Endothelial cell (in vitro differentiated cells): Measurements from ENCODE around the gene SYNE4. TPM values are rescaled to one million over a fixed set of nuclear protein-coding genes. Genes with fewer than 3 reads are reported as not detected.
A peak's percentile ranks its signal among the peaks of the same experiment; 100 is the strongest.

ENCODE experiments used
- DNase-seq: peaks from one replicate; pipeline ENCODE4 v3.0.0; 2021; ENCODE audit warnings: low spot score
- H3K27ac Mint-ChIP-seq: one replicate; pipeline ENCODE4 v1.8.0; 2021; ENCODE audit warnings: mixed read lengths, inconsistent platforms; ENCODE audit not compliant: unreplicated experiment
- H3K27me3 Mint-ChIP-seq: one replicate; pipeline ENCODE4 v1.8.0; 2021; ENCODE audit warnings: mild to moderate bottlenecking, moderate library complexity, mixed read lengths, inconsistent platforms; ENCODE audit not compliant: unreplicated experiment
- H3K36me3 Mint-ChIP-seq: one replicate; pipeline ENCODE4 v1.8.0; 2021; ENCODE audit warnings: mild to moderate bottlenecking, low read depth, mixed read lengths, inconsistent platforms; ENCODE audit not compliant: unreplicated experiment
- H3K4me1 Mint-ChIP-seq: one replicate; pipeline ENCODE4 v1.8.0; 2021; ENCODE audit warnings: mild to moderate bottlenecking, mixed read lengths, inconsistent platforms; ENCODE audit not compliant: unreplicated experiment
- H3K4me3 Mint-ChIP-seq: one replicate; pipeline ENCODE4 v1.8.0; 2021; ENCODE audit warnings: mild to moderate bottlenecking, mixed read lengths, inconsistent platforms; ENCODE audit not compliant: unreplicated experiment
- H3K9me3 Mint-ChIP-seq: one replicate; pipeline ENCODE4 v1.8.0; 2021; ENCODE audit warnings: mixed read lengths, inconsistent platforms; ENCODE audit not compliant: unreplicated experiment
- total RNA-seq: library from RNA; stranded (reverse); fragmentation: NEBNext Ultra II Directional; extraction: Animal tissue kit (Norgen Biotek cat#: 25700); gene quantifications from one replicate; pipeline ENCODE4 v1.2.1, GENCODE V29; 2021; ENCODE audit not compliant: unreplicated experiment
- TF ChIP-seq, protein P1 (sequence below): fragments of 200-600 bp; sonication (generic); IDR thresholded peaks from one replicate; pipeline ENCODE4 v1.5.0; 2021; ENCODE audit warnings: antibody characterized with exemption; ENCODE audit not compliant: unreplicated experiment

The SYNE4 gene
- total RNA-seq, 1 donor from 2014 or later, result 4.5 TPM

DNA sequence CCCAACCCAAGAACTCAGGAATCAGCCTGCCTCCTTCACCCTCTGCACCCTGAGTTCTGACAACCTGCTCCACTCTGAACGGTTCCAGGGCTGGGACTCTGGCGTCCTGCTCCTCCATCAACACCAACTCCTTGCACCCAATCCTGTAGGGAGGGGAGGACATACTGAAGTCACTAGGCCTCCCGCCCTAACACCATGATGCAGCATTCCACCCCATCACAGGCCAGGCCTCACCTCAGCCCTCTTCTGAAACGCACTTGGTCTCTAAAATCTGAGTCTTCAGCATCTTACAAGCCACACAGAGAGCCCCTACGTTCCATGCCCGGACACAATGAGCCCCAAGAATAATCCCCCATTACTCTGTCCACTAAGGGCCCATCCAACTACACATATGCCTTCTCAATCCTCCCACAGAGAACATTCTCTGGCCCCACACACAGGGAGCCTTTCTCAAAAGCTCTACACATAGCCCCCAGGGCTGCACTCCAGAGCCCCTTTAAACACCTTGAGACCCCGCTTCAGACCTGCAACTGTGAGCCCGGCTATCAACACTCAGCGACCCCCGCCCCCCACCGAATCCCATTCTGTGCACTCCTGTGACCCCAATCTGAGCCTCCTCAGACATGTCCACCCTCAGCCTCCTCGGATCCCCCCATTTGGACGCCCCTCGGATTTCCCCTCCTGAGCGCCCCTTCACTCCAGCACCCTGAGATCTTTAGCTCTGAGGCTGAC is 4.8 kb upstream of the SYNE4 start:
- peaks cover 19% of the 10 kb centered on the region for H3K27me3 Mint-ChIP-seq
- TF ChIP-seq, protein P1, sequence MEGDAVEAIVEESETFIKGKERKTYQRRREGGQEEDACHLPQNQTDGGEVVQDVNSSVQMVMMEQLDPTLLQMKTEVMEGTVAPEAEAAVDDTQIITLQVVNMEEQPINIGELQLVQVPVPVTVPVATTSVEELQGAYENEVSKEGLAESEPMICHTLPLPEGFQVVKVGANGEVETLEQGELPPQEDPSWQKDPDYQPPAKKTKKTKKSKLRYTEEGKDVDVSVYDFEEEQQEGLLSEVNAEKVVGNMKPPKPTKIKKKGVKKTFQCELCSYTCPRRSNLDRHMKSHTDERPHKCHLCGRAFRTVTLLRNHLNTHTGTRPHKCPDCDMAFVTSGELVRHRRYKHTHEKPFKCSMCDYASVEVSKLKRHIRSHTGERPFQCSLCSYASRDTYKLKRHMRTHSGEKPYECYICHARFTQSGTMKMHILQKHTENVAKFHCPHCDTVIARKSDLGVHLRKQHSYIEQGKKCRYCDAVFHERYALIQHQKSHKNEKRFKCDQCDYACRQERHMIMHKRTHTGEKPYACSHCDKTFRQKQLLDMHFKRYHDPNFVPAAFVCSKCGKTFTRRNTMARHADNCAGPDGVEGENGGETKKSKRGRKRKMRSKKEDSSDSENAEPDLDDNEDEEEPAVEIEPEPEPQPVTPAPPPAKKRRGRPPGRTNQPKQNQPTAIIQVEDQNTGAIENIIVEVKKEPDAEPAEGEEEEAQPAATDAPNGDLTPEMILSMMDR, result no peak
- H3K4me1 Mint-ChIP-seq, result peaks cover 38% of the 10 kb centered on the region
- H3K36me3 Mint-ChIP-seq, result peaks cover 30% of the 10 kb centered on the region
- H3K4me3 Mint-ChIP-seq, result peak overlapping the region; percentile 100
- no peaks in the 10 kb centered on the region for H3K9me3 Mint-ChIP-seq
- peak overlapping the region; percentile 97 for H3K27ac Mint-ChIP-seq
- DNase-seq, result no peak

DNA sequence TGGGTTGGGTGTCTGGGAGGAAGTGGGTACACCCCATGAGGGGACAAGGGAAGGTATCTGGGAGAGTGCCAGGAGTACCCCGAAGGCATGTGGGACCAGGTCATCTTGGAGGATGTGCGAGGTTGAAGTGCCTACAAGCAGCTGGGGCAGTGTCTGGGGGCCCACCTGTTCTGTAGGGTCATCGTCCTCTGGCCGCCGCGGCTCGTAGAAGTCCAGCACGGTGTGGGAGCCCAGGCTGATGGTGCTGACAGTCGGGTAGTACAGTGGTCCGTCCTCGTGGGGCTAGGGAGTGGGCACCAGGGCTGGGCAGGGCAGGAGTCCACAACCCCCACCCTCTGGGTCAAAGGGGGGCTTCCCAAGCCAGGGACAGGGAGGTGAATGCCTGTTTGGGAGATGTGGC is 1.8 kb upstream of the SYNE4 start:
- Mint-ChIP-seq H3K4me1 (peaks cover 36% of the 10 kb centered on the region), H3K9me3 (no peaks in the 10 kb centered on the region), H3K27me3 (peaks cover 13% of the 10 kb centered on the region), H3K36me3 (peaks cover 12% of the 10 kb centered on the region), H3K27ac (no peak overlapping the region), H3K4me3 (peak overlapping the region; percentile 83)
- no peak for DNase-seq
- TF ChIP-seq, protein P1, result no peak

DNA sequence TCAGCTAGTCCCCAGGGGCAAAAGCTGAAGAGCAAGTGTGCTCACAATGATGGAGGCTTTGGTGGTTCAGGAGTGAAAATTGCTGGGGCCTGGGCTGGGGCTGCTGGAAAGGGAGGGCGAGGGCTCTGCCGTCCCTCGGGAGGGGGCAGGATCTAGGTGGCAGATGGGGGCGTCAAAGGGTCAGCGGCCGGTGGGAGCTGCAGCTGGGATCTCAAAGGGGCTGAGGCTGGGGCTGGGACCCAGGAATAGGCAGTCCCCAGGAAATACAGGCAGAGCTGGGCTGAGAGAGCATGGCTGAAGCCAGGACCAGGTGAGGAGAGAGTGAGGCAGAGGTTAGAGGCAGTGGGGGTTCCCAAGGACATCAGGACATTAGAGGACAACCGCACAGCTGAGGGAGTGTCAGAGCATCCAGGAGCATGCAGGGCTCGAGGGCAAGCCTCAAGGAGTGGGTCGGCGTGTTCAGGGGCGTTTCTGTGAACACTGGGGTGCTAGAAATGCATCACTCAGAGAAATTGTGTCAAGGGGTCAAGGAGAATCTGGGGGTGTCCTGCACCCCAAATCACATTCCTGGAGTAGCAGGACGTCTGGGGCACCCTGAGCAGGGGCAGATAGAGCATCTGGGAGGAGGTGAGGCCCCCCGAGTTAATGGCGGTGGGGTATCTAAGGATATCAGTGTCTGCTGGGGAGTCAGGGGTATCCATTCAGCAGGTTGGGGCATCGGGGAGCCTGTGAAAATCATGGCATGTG is 1.2 kb upstream of the SYNE4 start:
- Mint-ChIP-seq H3K36me3 (peaks cover 7% of the 10 kb centered on the region), H3K27ac (peak overlapping the region; percentile 30), H3K27me3 (peaks cover 9% of the 10 kb centered on the region), H3K4me1 (peaks cover 34% of the 10 kb centered on the region), H3K4me3 (peak overlapping the region; percentile 83), H3K9me3 (no peaks in the 10 kb centered on the region)
- DNase-seq, result no peak
- TF ChIP-seq, protein P1, result no peak

DNA sequence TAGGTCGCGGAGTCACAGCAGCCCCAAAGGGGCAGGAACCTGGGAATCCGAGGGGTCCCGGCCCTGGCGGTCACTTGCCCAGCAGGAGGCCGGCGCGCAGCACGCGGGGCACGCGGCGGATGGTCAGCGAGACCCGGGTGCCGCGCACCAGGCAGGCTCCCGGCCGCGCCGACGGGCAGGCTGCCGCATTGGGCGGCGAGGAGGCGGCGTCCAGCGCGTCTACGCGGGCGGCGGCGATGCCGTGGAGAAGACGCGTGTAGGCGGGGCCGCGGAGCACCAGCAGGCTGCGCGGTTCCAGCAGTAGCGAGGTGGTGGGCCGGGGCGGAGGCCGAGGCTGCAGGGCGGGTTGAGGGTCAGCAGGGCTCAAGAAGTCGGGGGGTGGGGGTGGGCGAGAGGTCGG is 607 bp upstream of the SYNE4 start:
- DNase-seq, result peak; percentile 68
- peak overlapping the region; percentile 30 for H3K27ac Mint-ChIP-seq
- peak overlapping the region; percentile 83 for H3K4me3 Mint-ChIP-seq
- TF ChIP-seq, protein P1, result no peak
- peaks cover 7% of the 10 kb centered on the region for H3K36me3 Mint-ChIP-seq
- H3K27me3 Mint-ChIP-seq, result peaks cover 9% of the 10 kb centered on the region
- H3K9me3 Mint-ChIP-seq, result no peaks in the 10 kb centered on the region
- H3K4me1 Mint-ChIP-seq, result peaks cover 29% of the 10 kb centered on the region

DNA sequence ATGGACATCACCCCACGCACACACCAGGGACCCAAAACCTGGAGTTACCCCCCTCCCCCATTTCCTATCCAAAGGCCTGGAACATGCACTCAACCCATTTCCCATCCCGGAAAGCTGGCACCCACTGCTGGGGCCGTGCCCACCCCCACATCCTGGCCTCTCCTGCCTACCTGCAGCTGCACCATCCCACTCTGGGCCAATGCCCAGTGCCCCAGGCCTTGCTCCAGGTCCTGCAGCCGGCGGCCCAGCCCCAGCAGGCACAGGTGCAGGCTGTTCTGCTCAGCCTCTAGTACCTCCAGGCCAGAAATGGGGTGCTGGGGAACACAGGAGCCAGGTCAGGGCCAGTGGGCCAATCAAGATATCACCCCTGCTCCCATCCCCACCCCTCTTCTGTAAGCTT is 1.7 kb downstream of the SYNE4 start:
- no peak for DNase-seq
- H3K9me3 Mint-ChIP-seq, result no peaks in the 10 kb centered on the region
- H3K36me3 Mint-ChIP-seq, result peaks cover 9% of the 10 kb centered on the region
- TF ChIP-seq, protein P1, result no peak
- peaks cover 6% of the 10 kb centered on the region for H3K27me3 Mint-ChIP-seq
- peaks cover 19% of the 10 kb centered on the region for H3K4me1 Mint-ChIP-seq
- no peak overlapping the region for H3K4me3 Mint-ChIP-seq
- H3K27ac Mint-ChIP-seq, result no peak overlapping the region
